ENCODE results near the gene HNF4A. TPM values are rescaled to one million over a fixed set of nuclear protein-coding genes. Genes with fewer than 3 reads are reported as not detected.

Gene HNF4A
- polyA plus RNA-seq, 3 donors from 2014 or later = not detected

DNA sequence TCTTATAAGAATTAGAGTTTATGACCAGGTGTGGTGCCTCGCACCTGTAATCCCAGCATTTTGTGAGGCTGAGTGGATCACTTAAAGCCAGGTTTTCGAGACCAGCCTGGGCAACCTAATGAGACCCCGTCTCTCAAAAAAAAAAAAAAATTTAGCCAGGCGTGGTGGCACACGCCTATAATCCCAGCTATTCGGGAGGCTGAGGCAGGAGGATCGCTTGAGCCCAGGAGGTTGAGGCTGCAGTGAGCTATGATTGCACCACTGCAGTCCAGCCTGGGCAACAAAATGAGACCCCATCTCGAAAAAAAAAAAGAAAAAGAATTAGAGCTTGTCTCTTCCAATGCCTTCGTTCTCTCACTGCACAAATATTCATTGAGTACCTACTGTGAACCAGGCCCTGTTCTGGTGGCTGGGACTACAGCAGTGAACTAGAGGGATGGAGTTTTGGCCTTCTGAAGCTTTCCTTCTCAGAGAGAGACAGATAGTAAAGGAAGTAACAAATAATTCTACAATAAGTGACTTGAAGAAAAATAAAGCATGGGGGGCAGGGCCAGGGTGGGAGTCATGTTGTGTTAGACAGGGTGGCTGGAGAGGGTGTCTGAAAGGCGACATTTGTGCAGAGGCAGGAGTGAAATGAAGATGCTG is 56.4 kb downstream of the HNF4A start:
- Mint-ChIP-seq H3K36me3 (no peaks in the 10 kb centered on the region), H3K4me3 (no peak overlapping the region), H3K4me1 (no peaks in the 10 kb centered on the region), H3K9me3 (no peaks in the 10 kb centered on the region), H3K27me3 (ENCODE audit: low read depth in 3 of 3) (peaks cover 0 to 4% (median 0%) of the 10 kb centered on the region in 3 donors), H3K27ac (no peak overlapping the region)
- no peak for DNase-seq

DNA sequence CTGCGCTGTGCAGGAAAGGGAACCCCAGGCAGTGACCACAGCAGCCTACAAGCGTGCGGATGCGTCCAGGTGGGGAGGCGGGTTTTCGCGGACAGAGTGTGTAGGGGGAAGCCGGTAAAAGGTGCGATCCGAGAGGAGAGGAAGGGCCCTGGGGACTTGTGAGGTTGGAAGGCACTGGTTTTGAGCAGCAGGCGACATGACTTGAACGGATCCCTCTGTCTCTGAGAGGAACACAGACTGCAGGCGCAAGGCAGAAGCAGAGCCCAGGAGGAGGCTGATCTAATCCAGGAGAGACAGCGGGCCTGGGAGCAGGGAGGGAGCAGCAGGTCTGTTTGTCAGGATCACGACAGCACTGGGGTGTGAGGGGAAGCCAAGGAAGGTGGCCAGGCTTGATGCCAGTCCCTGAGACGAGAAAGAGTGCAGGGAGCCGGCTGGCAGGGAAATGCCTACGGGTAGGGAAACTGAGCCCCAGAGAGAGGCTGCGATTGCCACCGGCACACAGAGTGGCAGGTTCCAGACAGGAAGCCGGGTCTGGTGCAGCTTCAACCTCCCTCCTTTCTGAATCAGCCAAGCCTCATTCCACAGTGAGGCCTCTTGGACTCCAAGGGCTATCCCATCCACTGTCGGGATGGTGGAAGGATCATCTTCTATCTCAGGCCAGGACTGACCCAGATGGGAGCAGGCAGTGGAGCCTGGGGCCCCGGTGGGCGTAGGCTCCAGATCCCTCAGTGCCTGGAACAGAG is 57.1 kb downstream of the HNF4A start:
- Mint-ChIP-seq H3K27me3 (ENCODE audit: low read depth in 3 of 3) (peaks cover 0 to 4% (median 0%) of the 10 kb centered on the region in 3 donors), H3K4me3 (no peak overlapping the region), H3K4me1 (no peaks in the 10 kb centered on the region), H3K36me3 (no peaks in the 10 kb centered on the region), H3K27ac (no peak overlapping the region), H3K9me3 (no peaks in the 10 kb centered on the region)
- no peak for DNase-seq

GRCh38 chr20:44413575-44414345 is 58.3 kb downstream of the HNF4A start:
- Mint-ChIP-seq H3K4me1 (no peaks in the 10 kb centered on the region), H3K9me3 (no peaks in the 10 kb centered on the region), H3K27ac (no peak overlapping the region), H3K4me3 (no peak overlapping the region), H3K27me3 (ENCODE audit: low read depth in 3 of 3) (peaks cover 0 to 4% (median 0%) of the 10 kb centered on the region in 3 donors), H3K36me3 (no peaks in the 10 kb centered on the region)
- DNase-seq = no peak

DNA sequence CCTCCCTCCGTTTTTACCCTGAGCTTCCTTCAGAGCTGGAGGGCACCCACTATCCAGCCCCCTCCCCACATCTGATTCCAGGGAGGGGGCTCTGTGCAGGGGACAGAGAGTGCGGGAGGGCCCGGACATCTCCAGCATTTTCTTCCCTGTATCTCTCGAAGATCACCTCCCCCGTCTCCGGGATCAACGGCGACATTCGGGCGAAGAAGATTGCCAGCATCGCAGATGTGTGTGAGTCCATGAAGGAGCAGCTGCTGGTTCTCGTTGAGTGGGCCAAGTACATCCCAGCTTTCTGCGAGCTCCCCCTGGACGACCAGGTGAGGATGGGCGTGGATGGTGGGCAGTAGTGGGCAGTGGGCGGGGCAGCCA is 58.8 kb downstream of the HNF4A start:
- Mint-ChIP-seq H3K4me3 (no peak overlapping the region), H3K27me3 (ENCODE audit: low read depth in 3 of 3) (peaks cover 0 to 4% (median 0%) of the 10 kb centered on the region in 3 donors), H3K36me3 (no peaks in the 10 kb centered on the region), H3K9me3 (no peaks in the 10 kb centered on the region), H3K27ac (no peak overlapping the region), H3K4me1 (no peaks in the 10 kb centered on the region)
- DNase-seq = no peak

DNA sequence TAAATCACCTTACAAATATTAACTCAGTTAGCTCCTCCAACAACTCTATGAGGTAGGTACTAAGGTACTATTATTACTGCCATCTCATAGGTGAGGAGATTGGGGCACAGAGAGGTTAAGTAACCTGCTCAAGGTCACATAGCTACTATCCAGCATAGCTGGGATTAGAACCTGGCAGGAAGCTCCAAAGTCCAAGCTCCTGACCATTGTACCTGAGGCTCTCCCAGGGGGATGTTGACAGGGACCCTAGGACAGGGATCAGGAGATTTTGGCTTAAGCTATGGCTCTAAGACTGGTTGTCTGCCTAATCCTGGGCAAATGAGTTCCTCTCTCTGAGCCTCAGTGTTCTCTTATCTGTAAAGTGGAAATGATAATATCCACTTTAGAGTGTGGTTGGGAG is 59.3 kb downstream of the HNF4A start:
- no peak overlapping the region for H3K27ac Mint-ChIP-seq
- no peak overlapping the region for H3K4me3 Mint-ChIP-seq
- peaks cover 0 to 4% (median 0%) of the 10 kb centered on the region in 3 donors for H3K27me3 Mint-ChIP-seq (ENCODE audit: low read depth in 3 of 3)
- no peaks in the 10 kb centered on the region for H3K9me3 Mint-ChIP-seq
- H3K36me3 Mint-ChIP-seq = no peaks in the 10 kb centered on the region
- no peaks in the 10 kb centered on the region for H3K4me1 Mint-ChIP-seq
- no peak for DNase-seq

DNA sequence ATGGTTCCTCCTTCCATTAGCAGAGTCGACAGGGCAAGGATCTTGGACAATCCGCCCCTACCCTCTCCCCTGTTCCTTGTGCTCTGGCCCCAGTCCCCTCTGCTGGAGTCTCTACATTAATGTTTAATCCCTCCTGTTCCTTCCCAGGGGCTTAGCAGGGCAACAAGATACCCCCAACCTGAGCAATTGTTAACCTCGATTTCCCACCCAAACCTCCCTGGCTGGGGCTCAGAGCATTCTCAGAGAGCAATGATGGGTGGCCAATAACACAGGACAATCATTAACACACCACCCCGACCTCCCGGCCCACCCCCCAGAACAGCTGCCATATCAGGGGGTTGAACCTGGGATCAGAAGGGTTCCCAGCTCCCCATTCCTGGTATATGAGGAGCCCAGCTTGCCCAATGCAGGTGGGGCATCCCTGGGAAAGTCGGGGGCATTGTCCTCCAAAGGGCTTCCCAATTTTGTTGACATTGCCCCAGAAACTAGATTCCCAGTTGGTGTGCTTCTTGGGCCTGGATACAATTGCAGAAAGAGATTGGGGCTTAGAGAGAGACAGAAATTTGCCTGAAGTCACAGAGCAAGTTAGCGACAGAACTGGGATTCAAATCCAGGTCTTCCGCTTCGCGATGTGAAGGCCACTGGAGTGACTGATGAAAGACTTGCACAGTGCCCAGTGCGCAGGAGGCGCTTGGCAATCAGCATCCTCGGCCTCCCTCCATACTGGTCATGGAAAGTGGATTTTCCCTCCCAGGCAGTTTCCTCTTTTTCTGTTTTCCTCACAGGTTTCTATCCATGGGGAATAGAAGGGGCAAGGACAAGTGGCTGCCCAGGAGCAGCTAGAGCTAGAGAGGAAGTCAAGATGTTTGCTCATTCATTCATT is 60.6 kb downstream of the HNF4A start:
- no peaks in the 10 kb centered on the region for H3K9me3 Mint-ChIP-seq
- H3K27me3 Mint-ChIP-seq (ENCODE audit: low read depth in 3 of 3) = peaks cover 0 to 4% (median 0%) of the 10 kb centered on the region in 3 donors
- no peak overlapping the region for H3K4me3 Mint-ChIP-seq
- no peaks in the 10 kb centered on the region for H3K36me3 Mint-ChIP-seq
- DNase-seq = no peak
- H3K27ac Mint-ChIP-seq = no peak overlapping the region
- no peaks in the 10 kb centered on the region for H3K4me1 Mint-ChIP-seq

GRCh38 chr20:44418069-44418905 is 62.8 kb downstream of the HNF4A start:
- no peak overlapping the region for H3K4me3 Mint-ChIP-seq

GRCh38 chr20:44419131-44419844 is 63.8 kb downstream of the HNF4A start:
- no peak overlapping the region for H3K4me3 Mint-ChIP-seq

More at GRCh38 chr20:44418069-44418905, 62.8 kb downstream of the HNF4A start:
- Mint-ChIP-seq H3K4me1 (no peaks in the 10 kb centered on the region), H3K36me3 (no peaks in the 10 kb centered on the region), H3K27me3 (ENCODE audit: low read depth in 3 of 3) (peaks cover 0 to 2% (median 0%) of the 10 kb centered on the region in 3 donors), H3K27ac (no peak overlapping the region), H3K9me3 (no peaks in the 10 kb centered on the region)
- no peak for DNase-seq

GRCh38 chr20:44420497-44420896 is 65.0 kb downstream of the HNF4A start:
- Mint-ChIP-seq H3K9me3 (no peaks in the 10 kb centered on the region), H3K4me1 (no peaks in the 10 kb centered on the region), H3K27ac (no peak overlapping the region), H3K4me3 (no peak overlapping the region), H3K27me3 (ENCODE audit: low read depth in 3 of 3) (no peaks in the 10 kb centered on the region), H3K36me3 (no peaks in the 10 kb centered on the region)
- no peak for DNase-seq

More at GRCh38 chr20:44419131-44419844, 63.8 kb downstream of the HNF4A start:
- DNase-seq = no peak
- Mint-ChIP-seq H3K36me3 (no peaks in the 10 kb centered on the region), H3K27me3 (ENCODE audit: low read depth in 3 of 3) (peaks cover 0 to 2% (median 0%) of the 10 kb centered on the region in 3 donors), H3K9me3 (no peaks in the 10 kb centered on the region), H3K4me1 (no peaks in the 10 kb centered on the region), H3K27ac (no peak overlapping the region)

GRCh38 chr20:44422083-44422482 is 66.6 kb downstream of the HNF4A start:
- Mint-ChIP-seq H3K27me3 (ENCODE audit: low read depth in 3 of 3) (no peaks in the 10 kb centered on the region), H3K4me3 (no peak overlapping the region), H3K36me3 (no peaks in the 10 kb centered on the region), H3K4me1 (no peaks in the 10 kb centered on the region), H3K27ac (no peak overlapping the region), H3K9me3 (no peaks in the 10 kb centered on the region)
- no peak for DNase-seq

GRCh38 chr20:44423480-44423879 is 68.0 kb downstream of the HNF4A start:
- H3K27me3 Mint-ChIP-seq (ENCODE audit: low read depth in 3 of 3) = peaks cover 0 to 3% (median 0%) of the 10 kb centered on the region in 3 donors

DNA sequence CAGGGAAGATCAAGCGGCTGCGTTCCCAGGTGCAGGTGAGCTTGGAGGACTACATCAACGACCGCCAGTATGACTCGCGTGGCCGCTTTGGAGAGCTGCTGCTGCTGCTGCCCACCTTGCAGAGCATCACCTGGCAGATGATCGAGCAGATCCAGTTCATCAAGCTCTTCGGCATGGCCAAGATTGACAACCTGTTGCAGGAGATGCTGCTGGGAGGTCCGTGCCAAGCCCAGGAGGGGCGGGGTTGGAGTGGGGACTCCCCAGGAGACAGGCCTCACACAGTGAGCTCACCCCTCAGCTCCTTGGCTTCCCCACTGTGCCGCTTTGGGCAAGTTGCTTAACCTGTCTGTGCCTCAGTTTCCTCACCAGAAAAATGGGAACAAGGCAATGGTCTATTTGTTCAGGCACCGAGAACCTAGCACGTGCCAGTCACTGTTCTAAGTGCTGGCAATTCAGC is 68.6 kb downstream of the HNF4A start:
- H3K4me3 Mint-ChIP-seq = no peak overlapping the region
- H3K4me1 Mint-ChIP-seq = no peaks in the 10 kb centered on the region
- no peaks in the 10 kb centered on the region for H3K9me3 Mint-ChIP-seq
- H3K27ac Mint-ChIP-seq = no peak overlapping the region
- no peak for DNase-seq
- no peaks in the 10 kb centered on the region for H3K36me3 Mint-ChIP-seq
- peaks cover 0 to 3% (median 0%) of the 10 kb centered on the region in 3 donors for H3K27me3 Mint-ChIP-seq (ENCODE audit: low read depth in 3 of 3)

More at GRCh38 chr20:44423480-44423879, 68.0 kb downstream of the HNF4A start:
- Mint-ChIP-seq H3K36me3 (no peaks in the 10 kb centered on the region), H3K27ac (no peak overlapping the region), H3K4me1 (no peaks in the 10 kb centered on the region), H3K4me3 (no peak overlapping the region), H3K9me3 (no peaks in the 10 kb centered on the region)
- no peak for DNase-seq
